ENCODE data around the gene PERCC1.

DNA sequence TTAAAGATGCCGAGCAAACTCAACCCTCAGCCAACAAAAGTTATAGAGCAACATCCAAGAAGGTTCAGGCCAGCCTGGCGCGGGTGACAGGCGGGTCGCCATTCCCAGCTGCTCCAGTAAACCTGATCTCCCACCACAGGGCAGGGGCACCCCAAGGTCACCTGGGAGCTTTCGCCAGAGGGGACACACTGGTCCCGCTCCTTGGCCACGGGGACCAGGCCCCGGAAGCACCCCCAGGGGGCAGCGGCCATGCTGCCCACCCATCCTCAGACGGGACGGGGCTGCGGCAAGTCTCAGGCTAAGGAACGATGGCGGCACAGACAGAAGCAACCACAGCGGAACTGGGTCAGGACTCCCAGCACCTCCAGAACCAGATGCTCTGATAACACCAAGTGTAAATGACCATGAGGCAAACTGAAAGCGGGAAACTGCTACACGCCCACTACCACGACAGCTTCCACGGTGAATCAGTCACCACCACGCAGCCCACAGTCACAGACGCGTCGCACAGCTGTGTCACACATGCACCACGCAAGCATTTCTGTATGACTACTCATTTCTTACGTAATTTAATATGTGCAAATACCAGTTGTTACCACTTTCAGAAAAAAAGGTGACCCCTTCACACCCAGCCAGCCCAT, 27.6 kb downstream of the PERCC1 start:
- TF ChIP-seq CTCF (IDR thresholded peaks at IDR 0.05) (no peak), POLR2A (IDR thresholded peaks at IDR 0.05) (no peak)
